ENCODE results near the gene PACSIN2.
A peak's percentile ranks its signal among the peaks of the same experiment; 100 is the strongest.

Gene PACSIN2

GRCh38 chr22:42857845-42858481 lies 157.0 kb downstream of the PACSIN2 start:
- peak; percentile 74 for DNase-seq (ENCODE audit: low spot score)

DNA sequence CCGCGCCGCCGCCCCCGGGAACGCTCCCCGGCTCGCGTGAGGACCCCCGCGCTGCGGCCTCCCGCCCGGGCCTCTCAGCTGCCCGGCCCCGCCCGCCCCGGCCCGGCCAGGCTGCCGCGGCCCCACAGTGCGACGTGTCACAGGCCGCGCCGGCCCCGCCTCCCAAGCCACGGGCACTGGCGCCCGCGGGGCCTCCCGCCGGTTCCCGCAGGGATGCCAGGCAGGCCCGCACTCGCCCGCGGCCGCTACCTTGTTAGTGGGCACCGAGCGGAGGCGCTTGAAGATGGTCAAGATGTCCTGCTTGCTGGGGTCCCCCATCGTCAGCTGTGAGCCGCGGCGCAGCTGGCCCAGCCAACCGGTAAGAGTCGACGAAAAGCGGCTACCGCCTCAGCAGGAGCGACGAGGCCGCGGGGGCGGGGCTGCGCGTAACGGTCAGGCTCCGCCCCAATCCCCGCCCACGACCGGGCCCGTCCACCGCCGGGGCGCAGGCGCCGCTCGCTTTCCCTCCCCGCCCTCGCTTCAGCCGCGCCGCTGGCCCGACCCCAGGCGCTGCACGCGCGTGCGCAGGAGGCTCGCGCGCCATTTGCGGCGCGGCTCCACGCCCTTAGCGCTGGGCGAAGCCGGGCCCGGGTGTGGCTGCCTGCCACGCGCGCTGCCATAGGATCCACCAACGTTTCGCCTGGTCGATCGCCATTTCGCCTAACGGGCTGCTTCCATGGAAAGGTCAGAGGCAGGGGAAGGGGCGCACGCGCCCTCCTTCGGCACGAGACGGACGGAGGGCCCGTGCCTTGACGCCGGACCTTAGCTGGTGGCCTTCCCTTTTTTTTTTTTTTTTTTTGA lies 157.9 kb downstream of the PACSIN2 start, which contains the start of gene ARFGAP3:
TSS of gene ARFGAP3 (minus strand) at position 409 of the 840 bp plus-strand sequence. CDS start at position 318, 91 bp downstream.
- peak; percentile 88 for DNase-seq (ENCODE audit: low spot score)

DNA sequence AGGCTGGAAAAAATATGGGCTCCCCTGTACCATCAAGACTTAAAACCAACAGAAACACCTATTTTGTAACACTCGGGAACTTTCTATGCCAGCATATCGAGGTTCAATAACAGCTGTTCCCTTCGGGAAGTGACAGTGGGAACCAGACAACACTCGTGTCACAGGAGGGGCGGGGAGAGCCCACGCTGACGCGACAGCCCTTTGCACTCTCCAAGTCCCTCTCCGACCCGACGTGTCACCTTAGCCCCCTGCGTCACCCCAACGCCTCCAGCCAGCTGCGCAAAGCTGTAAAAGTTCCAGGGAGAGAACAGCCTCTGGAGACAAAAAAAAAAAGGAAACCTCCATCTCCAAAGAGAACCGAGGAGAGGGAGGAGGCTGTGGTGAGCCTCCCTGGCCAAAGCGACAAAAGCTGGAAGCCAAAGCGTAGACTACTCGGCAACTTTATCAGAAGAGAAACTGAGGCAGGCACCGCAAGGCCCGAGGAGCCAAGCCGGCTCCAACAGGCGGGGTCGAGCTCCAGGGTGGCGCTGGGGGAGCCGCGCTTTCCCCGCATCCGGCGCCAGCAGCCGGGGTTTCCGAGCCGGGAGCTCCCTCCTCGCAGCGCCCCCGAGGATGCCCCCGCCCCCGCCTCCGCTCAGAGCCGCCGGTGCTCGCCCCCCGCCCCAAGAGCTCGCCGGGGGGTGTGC lies 158.6 kb downstream of the PACSIN2 start:
- DNase-seq (ENCODE audit: low spot score), result no peak

DNA sequence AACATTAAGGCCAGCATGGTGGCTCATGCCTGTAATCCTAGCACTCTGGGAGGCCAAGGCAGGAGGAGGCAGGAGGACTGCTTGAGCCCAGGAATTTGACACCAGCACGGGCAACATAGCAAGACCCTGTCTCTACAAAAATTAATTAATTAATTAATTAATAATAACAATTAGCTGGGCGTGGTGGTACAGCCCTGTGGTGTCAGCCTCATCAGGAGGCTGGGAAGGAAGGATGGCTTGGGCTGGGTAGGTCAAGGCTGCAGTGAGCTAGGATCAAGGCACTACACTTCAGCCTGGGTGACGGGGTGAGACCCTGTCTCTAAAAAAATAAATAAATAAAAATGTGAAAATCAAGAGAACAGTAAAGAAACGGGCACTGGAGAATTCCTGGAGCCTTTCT lies 159.2 kb downstream of the PACSIN2 start:
- DNase-seq (ENCODE audit: low spot score), result no peak

DNA sequence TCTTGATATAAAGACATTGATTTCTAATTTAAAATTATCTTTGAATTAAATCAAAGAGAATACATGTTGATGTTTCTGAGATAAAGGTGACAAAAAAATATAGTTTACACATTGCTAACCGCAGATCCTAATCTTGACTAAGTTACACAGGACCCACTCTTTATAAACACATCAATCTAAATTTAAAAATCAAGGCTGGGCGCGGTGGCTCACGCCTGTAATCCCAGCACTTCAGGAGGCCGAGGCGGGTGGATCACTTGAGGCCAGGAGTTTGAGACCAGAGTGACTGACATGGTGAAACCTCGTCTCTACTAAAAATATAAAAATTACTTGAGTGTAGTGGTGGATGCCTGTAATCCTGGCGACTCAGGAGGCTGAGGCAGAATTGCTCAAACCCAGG lies 159.7 kb downstream of the PACSIN2 start:
- DNase-seq (ENCODE audit: low spot score), result no peak

- no peak for DNase-seq (ENCODE audit: low spot score)
These were observed 165.9 kb downstream of the PACSIN2 start for GRCh38 chr22:42848941-42849550.

- DNase-seq (ENCODE audit: low spot score), result no peak
These were observed 167.8 kb downstream of the PACSIN2 start for GRCh38 chr22:42847110-42847509.

DNA sequence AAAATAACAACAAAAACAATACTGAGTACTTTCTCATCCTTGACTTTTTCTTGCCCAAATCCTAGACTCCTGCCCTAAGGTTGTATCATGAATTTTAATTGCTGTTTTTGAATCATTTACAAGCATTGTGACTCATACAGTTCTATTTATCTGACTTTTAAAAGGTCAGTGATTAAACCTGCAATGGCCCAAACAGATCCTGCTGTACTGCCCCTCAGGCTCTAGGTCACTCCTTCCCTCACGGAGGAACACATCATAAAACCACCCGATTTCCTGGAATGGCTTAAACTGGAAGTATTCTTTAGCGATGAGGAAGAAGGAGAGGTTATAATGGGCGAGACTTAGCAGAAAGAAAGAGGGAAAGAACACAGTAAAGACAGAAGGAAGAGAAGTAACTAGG lies 170.2 kb downstream of the PACSIN2 start:
- no peak for DNase-seq (ENCODE audit: low spot score)

DNA sequence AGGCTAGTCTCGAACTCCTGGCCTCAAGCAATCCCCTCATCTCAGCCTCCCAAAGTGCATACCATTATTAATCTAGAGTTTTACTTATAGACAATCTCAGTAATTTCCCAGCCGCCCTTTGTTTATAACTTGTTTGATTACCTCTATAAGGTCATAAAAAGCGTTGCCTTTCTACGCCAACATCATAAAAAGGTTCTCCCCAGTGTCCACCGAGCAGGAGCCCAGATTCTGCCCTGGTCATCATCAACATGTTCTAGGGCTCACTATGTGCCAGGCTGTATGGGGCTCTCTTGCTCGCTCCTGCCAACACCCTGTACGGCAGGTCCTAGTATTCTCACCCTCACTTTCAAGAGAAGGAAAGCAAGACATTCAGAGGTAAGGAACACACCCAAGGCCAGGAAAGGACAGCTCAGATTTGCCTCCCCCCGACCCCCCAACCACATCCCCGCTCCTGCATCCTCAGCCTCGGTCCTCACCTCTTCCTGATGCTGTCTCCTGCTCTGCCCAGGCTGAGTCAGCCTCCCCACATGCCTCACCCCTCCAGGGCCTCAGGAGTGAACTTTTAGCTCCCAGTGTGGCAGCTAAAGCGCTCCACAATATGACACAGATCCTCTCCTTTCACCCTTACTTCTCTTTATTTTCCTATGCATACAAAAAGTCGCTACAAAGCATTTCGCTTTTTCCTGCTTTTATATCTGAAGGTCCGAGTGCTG lies 172.1 kb downstream of the PACSIN2 start:
- DNase-seq (ENCODE audit: low spot score), result no peak

DNA sequence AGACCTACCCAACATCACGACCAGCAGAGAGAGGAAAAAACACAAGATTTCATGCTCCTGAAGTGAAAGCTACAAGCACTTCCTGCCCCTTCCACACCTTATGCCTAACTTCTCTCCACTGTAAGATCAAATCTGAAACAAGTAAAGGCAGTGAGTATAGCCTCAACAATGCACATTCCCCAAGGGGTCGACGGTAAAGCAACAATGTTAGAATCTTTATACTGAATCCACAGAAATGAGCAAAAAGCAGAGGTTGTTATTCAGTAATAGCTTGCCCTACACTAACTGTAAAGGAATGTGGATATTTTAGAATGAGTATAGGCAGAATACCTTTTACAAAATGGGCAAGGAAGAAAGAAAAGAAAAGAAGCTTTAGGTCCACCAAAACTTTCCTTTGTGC lies 173.5 kb downstream of the PACSIN2 start:
- no peak for DNase-seq (ENCODE audit: low spot score)

- DNase-seq (ENCODE audit: low spot score), result no peak
These were observed 177.4 kb downstream of the PACSIN2 start for GRCh38 chr22:42837556-42837955.

DNA sequence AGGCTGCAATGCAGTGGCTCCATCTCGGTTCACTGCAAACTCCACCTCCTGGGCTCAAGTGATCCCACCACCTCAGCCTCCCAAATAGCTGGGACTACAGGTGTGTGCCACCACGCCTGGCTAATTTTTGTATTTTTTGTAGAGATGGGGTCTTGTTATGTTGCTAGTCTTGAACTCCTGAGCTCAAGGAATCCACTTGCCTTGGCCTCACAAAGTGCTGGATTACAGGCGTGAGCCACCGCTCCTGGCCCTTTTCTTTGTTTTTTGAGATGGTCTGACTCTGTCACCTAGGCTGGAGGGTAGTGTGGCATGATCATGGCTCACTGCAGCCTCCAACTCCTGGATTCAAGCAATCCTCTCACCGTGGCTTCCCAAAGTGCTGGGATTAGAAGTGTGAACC lies 178.9 kb downstream of the PACSIN2 start:
- DNase-seq (ENCODE audit: low spot score), result no peak

GRCh38 chr22:42834177-42834949 lies 180.6 kb downstream of the PACSIN2 start:
- DNase-seq (ENCODE audit: low spot score), result no peak

GRCh38 chr22:42833104-42833503 lies 181.8 kb downstream of the PACSIN2 start:
- no peak for DNase-seq (ENCODE audit: low spot score)

DNA sequence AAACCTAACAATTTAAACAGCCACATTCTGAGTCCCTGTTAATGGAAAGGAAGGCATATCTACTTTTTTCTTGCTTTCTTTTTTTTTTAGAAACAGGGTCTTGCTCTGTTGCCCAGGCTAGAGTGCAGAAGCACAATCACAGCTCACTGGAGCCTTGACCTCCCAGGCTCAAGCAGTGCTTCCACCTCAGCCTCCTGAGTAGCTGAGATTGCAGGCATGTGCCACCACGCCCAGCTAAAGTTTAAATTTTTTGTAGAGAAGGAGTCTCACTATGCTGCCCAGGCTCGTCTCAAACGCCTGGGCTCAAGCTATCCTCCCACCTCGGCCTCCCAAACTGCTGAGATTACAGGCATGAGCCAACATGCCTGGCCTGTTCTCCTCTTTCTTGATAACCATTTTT lies 183.2 kb downstream of the PACSIN2 start:
- DNase-seq (ENCODE audit: low spot score), result no peak

DNA sequence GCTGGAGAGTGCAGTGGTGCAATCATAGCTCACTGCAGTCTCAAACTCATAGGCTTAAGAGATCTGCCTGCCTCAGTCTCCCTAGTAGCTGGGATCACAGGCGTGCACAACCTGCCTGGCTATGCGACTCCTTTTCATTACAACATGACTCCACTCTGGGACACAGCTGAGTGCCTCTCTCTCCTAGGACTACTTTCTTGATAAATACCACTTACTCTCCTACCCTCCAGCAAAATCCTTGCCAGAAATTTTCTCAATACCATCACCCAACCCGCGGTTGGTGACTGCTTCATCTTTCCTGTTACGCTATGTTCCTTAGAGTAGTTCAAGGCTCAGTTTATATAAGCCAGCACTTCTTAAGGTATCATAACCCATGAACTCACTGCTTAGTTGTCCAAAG lies 184.8 kb downstream of the PACSIN2 start:
- DNase-seq (ENCODE audit: low spot score), result no peak

DNA sequence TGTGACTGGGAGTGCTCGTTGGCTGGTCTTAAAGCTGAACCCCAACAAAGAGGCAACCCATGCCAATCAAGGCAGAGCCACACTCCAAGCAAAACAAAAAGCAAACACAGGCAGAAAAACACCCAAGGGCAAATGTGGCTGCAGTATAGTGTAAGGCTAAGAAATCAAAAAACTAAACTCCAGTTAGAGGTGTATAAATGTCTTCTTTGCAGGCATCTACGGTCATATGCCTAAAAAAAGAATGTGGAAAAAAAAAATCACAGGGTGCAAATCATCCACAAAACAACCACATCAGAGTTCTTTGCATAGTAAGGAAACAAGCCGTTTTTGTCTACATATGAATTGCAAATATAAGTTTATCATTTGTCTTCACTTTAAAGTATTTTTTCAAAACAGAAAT lies 185.6 kb downstream of the PACSIN2 start:
- no peak for DNase-seq (ENCODE audit: low spot score)

DNA sequence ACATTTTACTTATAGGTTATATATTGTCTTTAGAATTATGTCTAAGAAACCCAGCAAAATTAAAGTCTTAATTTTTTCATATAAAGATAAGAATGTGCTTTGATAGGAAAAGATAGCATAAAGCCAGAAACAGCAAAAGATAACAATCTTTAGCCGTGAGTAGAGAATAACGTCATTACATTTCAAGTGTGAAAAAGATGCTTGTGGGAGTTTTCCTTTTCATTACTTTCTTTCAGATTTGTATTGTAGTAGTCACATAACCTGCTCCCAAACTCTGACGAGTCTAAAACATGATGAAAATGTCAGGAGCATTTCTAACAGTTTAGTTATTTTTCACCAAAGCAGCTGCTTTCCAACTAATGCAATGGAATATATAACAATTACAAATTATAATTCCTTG lies 189.2 kb downstream of the PACSIN2 start:
- DNase-seq (ENCODE audit: low spot score), result no peak

DNA sequence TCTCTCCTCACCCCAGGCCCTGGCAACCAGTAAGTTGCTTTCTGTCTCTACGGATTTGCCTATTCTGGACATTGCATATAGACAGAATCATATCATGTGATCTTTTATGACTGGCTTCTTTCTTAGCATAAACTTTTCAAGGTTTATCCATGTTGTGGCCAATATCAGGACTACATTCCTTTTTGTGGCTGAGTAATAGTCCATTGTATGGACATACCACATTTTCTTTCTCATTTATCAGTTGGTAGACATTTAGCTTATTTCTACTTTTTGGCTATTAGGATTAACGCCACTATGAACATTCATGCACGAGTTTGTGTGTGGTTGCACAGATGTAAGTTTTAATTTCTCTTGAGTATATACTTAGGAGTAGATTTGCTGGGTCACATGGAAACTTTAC lies 193.6 kb downstream of the PACSIN2 start:
- no peak for DNase-seq (ENCODE audit: low spot score)

DNA sequence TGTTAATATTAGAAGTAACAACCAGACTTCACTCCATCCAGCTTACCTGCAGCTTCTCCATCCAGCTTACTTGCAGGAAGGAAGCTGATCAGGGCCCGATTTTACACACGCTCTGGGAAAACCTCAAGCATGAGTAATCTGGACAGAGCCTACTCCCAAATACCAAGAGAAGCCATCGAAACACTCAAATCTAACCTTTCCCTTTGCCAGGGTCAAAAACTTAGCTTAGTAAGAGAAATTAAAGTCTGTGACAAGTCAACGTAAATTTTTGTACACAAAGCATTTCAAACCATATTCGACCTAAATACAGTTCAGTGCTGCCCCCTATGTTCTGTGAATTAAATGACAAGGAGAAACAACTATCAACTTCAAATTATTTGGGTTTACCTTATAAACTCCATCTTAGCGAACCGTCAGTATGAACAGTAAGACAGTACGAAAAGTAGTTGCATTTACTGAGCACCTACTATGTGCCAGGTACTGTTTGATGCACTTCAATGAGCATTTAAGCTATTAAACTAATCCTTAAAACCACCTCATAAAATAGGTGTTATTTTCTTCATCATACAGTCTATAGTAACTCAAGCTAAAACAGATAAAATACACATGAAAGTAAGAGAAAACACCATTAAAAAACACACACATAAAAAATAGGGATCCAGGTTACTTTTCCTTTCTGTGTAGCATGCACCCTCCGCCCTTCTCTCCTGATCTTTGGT lies 194.7 kb downstream of the PACSIN2 start:
- DNase-seq (ENCODE audit: low spot score), result peak; percentile 60
